Cortex of kidney (tissue), 1 donor: Measurements from ENCODE around the gene PALLD.
"Not testable (repeated sequence)": the region's sequence is repeated elsewhere in the genome, so short reads cannot be mapped to it uniquely, and the experiment has no call there.

Experiments used
- DNase-seq: peaks from one replicate; lab custom pipeline; 2025; lab: John Stamatoyannopoulos, UW

PALLD gene

GRCh38 chr4:168496834-168497233, at the start of gene PALLD:
PALLD (plus strand) TSS chr4:168497052.
- no peak for DNase-seq

GRCh38 chr4:168449063-168449462, 47.8 kb upstream of the PALLD start:
- DNase-seq: not testable (repeated sequence)

GRCh38 chr4:168449719-168450452, 47.0 kb upstream of the PALLD start:
- no peak for DNase-seq

- no peak for DNase-seq
These were observed 45.5 kb upstream of the PALLD start for GRCh38 chr4:168451331-168451730.

GRCh38 chr4:168451744-168452390, 45.0 kb upstream of the PALLD start:
- no peak for DNase-seq

- DNase-seq: no peak
These were observed 43.7 kb upstream of the PALLD start for GRCh38 chr4:168453146-168453545.

- DNase-seq: not testable (repeated sequence)
These were observed 38.6 kb upstream of the PALLD start for GRCh38 chr4:168458256-168458655.

GRCh38 chr4:168461821-168462220, 35.0 kb upstream of the PALLD start:
- no peak for DNase-seq

GRCh38 chr4:168472920-168473319, 23.9 kb upstream of the PALLD start:
- DNase-seq: no peak

GRCh38 chr4:168474660-168475320, 22.1 kb upstream of the PALLD start:
- no peak for DNase-seq

GRCh38 chr4:168475745-168476144, 21.1 kb upstream of the PALLD start:
- no peak for DNase-seq

- DNase-seq: no peak
These were observed 18.0 kb upstream of the PALLD start for GRCh38 chr4:168478868-168479267.

- DNase-seq: no peak
These were observed 15.8 kb upstream of the PALLD start for GRCh38 chr4:168480931-168481611.

GRCh38 chr4:168483811-168484210, 13.0 kb upstream of the PALLD start:
- no peak for DNase-seq

GRCh38 chr4:168484626-168485025, 12.2 kb upstream of the PALLD start:
- no peak for DNase-seq

GRCh38 chr4:168485156-168485910, 11.5 kb upstream of the PALLD start:
- no peak for DNase-seq

- no peak for DNase-seq
These were observed 10.0 kb upstream of the PALLD start for GRCh38 chr4:168486912-168487281.

GRCh38 chr4:168487282-168488035, 9.4 kb upstream of the PALLD start:
- no peak for DNase-seq

- no peak for DNase-seq
These were observed 8.0 kb upstream of the PALLD start for GRCh38 chr4:168488869-168489274.

GRCh38 chr4:168489616-168490015, 7.2 kb upstream of the PALLD start:
- DNase-seq: no peak

GRCh38 chr4:168490711-168491110, 6.1 kb upstream of the PALLD start:
- DNase-seq: no peak
